Ureter (tissue), 1 donor: Measurements from ENCODE around the gene FNDC11. TPM values are rescaled to one million over a fixed set of nuclear protein-coding genes. Genes with fewer than 3 reads are reported as not detected.

Source experiments
- DNase-seq: peaks from one replicate; pipeline ENCODE4 v3.0.0-alpha.2; 2020; ENCODE audit warnings: low spot score
- total RNA-seq: library from RNA; stranded (reverse); gene quantifications from one replicate; pipeline ENCODE4 v1.2.4, GENCODE V29; 2023
- donor health status: DM: yes; HTN: yes; CAD: no.

FNDC11 gene
- total RNA-seq, 1 donor from 2014 or later, result 1.6 TPM

- DNase-seq, result no peak
Observed at GRCh38 chr20:63539441-63540370, 14.3 kb upstream of the FNDC11 start.

- no peak for DNase-seq
Observed at GRCh38 chr20:63540417-63541186, 13.4 kb upstream of the FNDC11 start.

GRCh38 chr20:63541371-63541770 lies 12.6 kb upstream of the FNDC11 start:
- DNase-seq, result no peak

- DNase-seq, result no peak
Observed at GRCh38 chr20:63542031-63542559, 11.9 kb upstream of the FNDC11 start.

GRCh38 chr20:63542696-63543095 lies 11.3 kb upstream of the FNDC11 start:
- DNase-seq, result no peak

GRCh38 chr20:63543131-63543530 lies 10.8 kb upstream of the FNDC11 start:
- DNase-seq, result no peak

GRCh38 chr20:63543733-63544132 lies 10.2 kb upstream of the FNDC11 start:
- DNase-seq, result no peak

- no peak for DNase-seq
Observed at GRCh38 chr20:63544241-63544957, 9.6 kb upstream of the FNDC11 start.

- DNase-seq, result no peak
Observed at GRCh38 chr20:63544958-63545516, 8.9 kb upstream of the FNDC11 start.

GRCh38 chr20:63545814-63546213 lies 8.1 kb upstream of the FNDC11 start:
- DNase-seq, result no peak

GRCh38 chr20:63546256-63546955 lies 7.6 kb upstream of the FNDC11 start:
- no peak for DNase-seq

GRCh38 chr20:63546956-63547724 lies 6.8 kb upstream of the FNDC11 start:
- no peak for DNase-seq

- no peak for DNase-seq
Observed at GRCh38 chr20:63547725-63548480, 6.1 kb upstream of the FNDC11 start, which contains the start of gene SRMS. SRMS (minus strand) TSS chr20:63547749; CDS start chr20:63547463, 286 bp downstream.

GRCh38 chr20:63548542-63548941 lies 5.4 kb upstream of the FNDC11 start:
- DNase-seq, result no peak

GRCh38 chr20:63549019-63549418 lies 4.9 kb upstream of the FNDC11 start:
- no peak for DNase-seq

- DNase-seq, result no peak
Observed at GRCh38 chr20:63549679-63550282, 4.2 kb upstream of the FNDC11 start.

GRCh38 chr20:63551068-63551467 lies 2.9 kb upstream of the FNDC11 start:
- DNase-seq, result no peak

GRCh38 chr20:63552481-63553249 lies 1.3 kb upstream of the FNDC11 start:
- no peak for DNase-seq
